ENCODE results near the gene DNER.
"Not testable (repeated sequence)": the region's sequence is repeated elsewhere in the genome, so short reads cannot be mapped to it uniquely, and the experiment has no call there.

DNER gene

GRCh38 chr2:229405796-229406195, 308.6 kb downstream of the DNER start:
- no peak for DNase-seq (ENCODE audit: low read depth in 2 of 2)

DNA sequence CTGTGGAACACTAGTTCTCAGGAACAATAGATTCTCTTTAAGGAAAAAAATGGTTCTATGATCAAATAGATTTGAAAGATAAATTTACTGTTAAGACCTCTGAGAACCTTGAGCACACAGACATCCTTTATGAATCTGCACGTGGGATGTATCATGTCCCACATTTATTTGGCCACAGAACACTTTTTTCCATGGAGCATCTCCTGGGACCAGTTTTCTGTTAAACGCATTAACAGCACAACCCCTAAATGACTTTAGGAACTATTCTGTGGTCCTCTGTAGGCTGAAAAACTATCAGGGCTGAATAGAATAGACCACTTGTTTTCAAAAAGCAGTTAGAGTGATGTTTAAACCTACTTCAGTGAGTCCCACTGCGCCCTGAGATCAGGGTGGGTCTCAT, 311.1 kb downstream of the DNER start:
- no peak for DNase-seq (ENCODE audit: low read depth in 2 of 2)

- no peak for DNase-seq (ENCODE audit: low read depth in 2 of 2)
Observed at GRCh38 chr2:229401171-229401865, 313.0 kb downstream of the DNER start.

DNA sequence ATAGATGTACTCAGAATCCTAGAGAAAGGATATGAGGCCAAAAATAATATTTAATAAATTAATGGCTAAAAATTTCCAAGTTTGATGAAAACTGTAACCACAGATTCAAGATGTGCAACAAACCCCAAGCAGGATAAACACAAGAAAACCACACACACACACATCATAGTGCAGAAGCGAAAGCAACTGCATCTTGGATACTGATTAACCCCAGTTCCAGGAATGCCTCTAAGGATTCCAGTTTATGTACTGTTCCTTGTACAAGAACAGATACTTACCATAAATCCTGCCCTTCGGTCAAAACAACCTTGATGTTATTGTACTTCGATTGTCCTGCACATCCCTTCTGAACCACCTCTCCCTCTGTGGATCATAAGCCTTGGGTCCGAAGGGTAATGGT, 320.4 kb downstream of the DNER start:
- DNase-seq (ENCODE audit: low read depth in 2 of 2): no peak

GRCh38 chr2:229392196-229392595, 322.2 kb downstream of the DNER start:
- no peak for DNase-seq (ENCODE audit: low read depth in 2 of 2)

DNA sequence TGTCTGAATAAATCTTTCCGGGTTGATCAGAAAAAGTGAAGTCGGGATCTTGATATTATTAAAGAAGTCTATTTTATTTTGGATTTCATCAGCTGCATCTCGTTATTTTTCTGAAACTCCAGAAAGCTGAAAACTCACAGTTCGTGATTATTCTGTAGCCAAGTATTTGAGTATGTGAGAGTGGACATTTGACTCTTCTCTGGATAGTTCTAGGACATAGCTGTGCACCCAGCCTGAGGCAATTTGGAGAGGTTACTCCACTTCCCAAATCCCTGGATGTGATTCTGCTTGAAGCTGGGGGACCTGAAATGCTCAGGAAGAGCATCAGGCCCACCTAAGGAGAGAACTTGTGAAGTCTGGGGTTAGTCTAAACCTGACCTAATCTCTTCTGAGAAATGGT, 325.6 kb downstream of the DNER start:
- no peak for DNase-seq (ENCODE audit: low read depth in 2 of 2)

GRCh38 chr2:229387866-229388265, 326.5 kb downstream of the DNER start:
- DNase-seq (ENCODE audit: low read depth in 2 of 2): no peak

DNA sequence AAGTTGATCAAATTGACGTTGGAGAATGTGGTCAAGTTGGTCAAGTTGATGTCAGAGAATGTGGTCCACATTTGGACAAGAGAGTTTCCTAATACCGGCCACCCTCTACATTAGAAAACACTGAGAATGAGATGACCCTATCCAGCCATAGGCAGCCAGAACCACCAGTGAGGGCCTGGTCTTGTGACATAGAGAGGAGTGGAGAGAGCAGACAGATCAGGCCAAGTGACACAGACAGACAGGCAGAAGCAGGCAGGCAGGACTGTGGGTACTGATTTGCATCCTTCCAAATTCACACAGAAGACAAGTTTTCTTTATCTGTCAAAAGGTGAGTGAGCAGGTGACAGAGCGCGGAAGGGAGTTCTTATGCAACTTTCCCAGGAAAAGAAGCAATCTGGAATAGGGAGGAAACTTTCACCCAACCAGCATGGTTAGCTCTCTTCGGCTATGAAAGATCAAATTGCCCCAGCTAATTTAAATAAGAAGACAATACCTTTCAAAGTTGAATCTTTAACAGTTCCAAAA, 334.2 kb downstream of the DNER start:
- DNase-seq (ENCODE audit: low read depth in 2 of 2): no peak

DNA sequence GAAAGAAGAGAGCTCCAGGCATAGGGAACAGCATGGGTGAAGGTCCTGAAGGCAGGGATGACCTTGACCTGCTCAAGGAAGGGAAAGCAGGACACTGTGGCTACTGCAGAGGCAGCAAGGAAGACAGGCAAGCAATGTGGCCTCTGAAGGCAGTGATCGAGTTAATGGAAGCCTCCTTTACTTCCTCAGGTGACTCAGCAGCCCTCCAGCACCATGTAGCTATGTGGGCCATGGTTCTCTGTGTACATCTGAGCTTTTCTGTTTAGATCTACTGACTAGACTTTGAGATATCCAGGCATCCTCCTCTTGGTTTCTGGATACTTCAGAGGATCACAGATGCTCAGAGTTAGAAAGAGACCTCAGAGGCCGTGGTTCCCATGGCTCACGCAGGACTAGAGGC, 336.0 kb downstream of the DNER start:
- no peak for DNase-seq (ENCODE audit: low read depth in 2 of 2)

DNA sequence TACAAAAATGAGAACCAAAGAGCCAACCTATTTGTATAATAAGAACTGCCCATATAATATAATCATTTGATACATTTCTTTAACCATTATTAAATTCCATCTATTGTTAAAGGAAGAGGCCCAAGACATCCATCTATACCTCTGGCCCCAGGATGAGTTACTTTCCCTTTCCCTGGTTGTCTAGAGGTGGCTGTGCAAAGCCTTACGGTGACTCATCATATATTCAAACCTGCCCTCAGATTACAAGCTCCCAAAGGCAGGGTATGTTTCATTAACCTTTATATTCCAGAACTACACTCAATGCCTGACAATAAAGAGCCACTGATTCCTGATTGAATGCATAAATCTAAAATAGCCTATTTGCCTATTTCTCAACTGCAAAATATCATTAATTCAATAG, 337.5 kb downstream of the DNER start:
- DNase-seq (ENCODE audit: low read depth in 2 of 2): no peak

DNA sequence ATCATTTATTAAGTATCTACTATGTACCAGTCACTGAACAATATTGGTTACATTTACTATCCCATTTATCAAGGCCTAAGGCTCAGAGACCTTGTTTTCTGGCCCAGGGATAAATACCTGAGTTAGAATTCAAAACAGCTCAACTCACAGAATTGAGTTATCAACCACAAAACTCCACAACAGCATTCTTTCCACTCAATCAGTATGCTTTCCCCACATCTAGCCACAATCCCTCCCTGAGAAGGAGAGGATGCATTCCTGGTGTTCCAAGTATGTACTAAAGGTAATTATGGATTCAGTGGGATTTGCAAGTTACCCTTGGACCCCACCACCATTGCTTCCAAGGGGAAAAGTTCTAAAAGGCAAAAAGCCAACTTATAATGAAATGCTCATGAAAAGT, 339.1 kb downstream of the DNER start:
- no peak for DNase-seq (ENCODE audit: low read depth in 2 of 2)

GRCh38 chr2:229373311-229373710, 341.0 kb downstream of the DNER start:
- not testable (repeated sequence) for DNase-seq (ENCODE audit: low read depth in 2 of 2)

DNA sequence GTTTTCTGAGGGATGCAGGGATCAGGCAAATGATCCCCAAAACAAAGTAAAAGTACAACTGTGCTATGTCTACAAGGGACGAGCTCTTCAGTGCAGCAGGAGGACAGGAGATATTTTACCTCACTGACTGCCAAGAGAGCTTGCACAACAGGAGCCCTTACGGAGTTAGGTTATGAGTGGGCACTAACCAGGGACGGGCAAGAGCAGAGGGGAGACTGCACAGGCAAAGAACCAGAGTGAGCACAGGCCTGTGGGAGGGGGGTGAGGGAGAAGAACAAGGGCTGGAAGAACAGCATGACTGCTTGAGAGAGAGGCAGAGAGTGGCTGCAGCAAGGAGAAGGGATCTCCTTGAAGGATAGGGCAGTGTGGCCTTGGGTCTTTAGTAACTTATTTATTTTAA, 342.1 kb downstream of the DNER start:
- no peak for DNase-seq (ENCODE audit: low read depth in 2 of 2)

- DNase-seq (ENCODE audit: low read depth in 2 of 2): no peak
Observed at GRCh38 chr2:229371086-229371485, 343.3 kb downstream of the DNER start.

DNA sequence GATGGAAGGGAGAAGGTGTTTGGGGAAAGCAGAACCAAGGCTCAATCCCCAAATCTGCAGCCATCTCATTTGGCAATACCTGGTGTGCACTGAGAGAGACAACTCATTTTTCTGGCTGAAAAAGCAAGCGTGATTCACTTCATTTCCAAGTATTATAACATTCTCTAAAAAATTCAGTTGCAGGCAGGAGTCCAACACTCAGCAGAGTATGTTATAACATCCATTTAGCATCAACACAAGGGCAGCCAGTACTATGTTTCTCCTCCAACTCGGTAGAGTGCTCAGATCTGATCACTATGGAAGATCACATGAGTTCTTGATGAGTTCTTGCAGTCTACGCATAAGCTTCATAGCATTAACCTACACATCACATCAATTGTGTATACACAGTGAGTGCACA, 343.8 kb downstream of the DNER start:
- no peak for DNase-seq (ENCODE audit: low read depth in 2 of 2)

GRCh38 chr2:229363185-229363814, 351.1 kb downstream of the DNER start:
- no peak for DNase-seq (ENCODE audit: low read depth in 2 of 2)

DNA sequence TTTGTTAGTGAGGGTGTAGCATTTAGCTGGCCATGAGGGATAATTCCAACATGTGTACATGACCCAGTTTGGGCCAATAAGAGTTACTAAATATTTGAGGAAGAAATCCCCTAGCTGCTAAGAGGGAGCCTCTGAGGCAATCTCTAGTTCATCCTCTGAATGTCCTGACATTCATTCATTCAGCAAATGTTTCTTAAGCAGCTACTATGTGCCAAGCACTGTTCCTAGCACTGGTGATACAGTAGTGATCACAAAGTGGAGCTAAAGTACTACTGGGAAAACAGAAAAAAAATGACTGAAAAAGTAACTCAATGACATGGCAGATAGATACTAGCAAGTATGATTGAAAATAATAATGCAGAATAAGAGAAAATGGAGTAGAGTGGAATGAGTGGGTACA, 363.5 kb downstream of the DNER start:
- no peak for DNase-seq (ENCODE audit: low read depth in 2 of 2)

GRCh38 chr2:229350117-229350805, 364.1 kb downstream of the DNER start:
- no peak for DNase-seq (ENCODE audit: low read depth in 2 of 2)

DNA sequence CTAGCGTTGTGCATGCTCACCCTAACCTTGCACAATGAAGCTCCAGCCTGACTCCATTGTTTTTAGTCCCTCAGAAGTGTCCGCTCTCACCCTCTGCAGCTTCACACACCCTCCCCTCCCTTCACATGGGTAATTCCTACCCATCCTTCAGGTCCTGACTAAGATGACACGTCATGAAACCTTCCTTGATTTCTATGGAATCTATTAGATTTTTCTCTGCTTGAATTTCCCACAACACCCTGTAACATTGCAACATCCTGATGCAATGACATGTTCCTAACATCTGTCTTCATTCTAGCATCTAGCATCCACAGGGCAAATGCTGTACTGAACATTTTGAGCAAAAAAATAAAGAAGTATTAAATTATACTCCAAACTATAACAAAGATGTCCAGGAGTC, 366.2 kb downstream of the DNER start:
- no peak for DNase-seq (ENCODE audit: low read depth in 2 of 2)

DNA sequence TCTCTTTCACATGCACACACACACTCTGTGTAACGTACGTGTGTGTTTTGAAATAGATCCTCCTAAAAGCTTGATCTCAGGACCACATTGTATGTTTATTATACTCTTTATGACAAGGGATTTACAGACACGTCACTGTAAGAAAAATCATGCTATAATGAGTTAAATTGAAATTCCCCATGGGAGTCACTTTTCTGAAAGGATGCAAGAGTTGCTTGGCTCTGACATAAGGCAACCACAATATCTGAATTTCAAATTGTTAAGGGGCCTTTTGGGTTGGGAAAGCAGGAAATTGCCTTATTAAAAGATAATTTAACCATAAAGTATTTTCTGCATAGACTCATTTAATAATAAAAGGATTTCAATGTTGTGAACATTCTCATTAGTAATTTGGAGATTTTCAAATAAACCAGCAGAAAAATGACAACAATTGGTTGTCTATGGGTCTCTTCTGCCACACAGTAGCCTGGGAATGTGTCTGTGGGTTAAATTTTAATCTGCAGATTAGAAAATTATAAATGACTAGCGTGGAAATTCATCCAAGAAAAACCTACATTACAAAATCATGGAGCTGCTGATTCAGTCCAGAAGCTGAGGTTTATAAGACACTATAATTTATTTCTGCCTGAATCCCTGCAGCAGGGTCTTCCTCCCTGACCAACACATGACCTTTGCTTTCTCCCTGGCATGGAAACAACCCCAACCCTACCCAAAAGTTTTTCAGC, 367.4 kb downstream of the DNER start:
- DNase-seq (ENCODE audit: low read depth in 2 of 2): no peak

- no peak for DNase-seq (ENCODE audit: low read depth in 2 of 2)
Observed at GRCh38 chr2:229344955-229345354, 369.4 kb downstream of the DNER start.

GRCh38 chr2:229344151-229344551, 370.2 kb downstream of the DNER start:
- DNase-seq (ENCODE audit: low read depth in 2 of 2): no peak
